PC-9 (cell line): Measurements from ENCODE around the gene OSCAR. TPM values are rescaled to one million over a fixed set of nuclear protein-coding genes. Genes with fewer than 3 reads are reported as not detected.

Experiments
- BruUV-seq: library from RNA; stranded (reverse); fragments of 400-500 nt; replicated peaks from 2 replicates; lab custom pipeline; 2021; lab: Mats Ljungman, UMichigan
- CTCF ChIA-PET: fragments of 300-600 bp; sonication (Branson Sonifier 250); formaldehyde crosslinking; loops from one replicate; lab custom pipeline; 2022; ENCODE audit warnings: antibody characterized with exemption; lab: Charles Lee
- POLR2A ChIA-PET: fragments of 300-600 bp; sonication (Branson Sonifier 250); formaldehyde crosslinking; loops from one replicate; lab custom pipeline; 2022; ENCODE audit warnings: antibody characterized with exemption; ENCODE audit not compliant: unreplicated experiment; lab: Charles Lee
- DNase-seq, 2 experiments: peaks; one replicate each; pipeline versions ENCODE4 v3.0.0 to v3.0.0-alpha.2; 2015 to 2022; ENCODE audit warnings: mixed read lengths in 1 of 2
- H2AFZ ChIP-seq: fragments of 200-600 bp; sonication (generic); 2 replicates; pipeline ENCODE4 v1.8.1; 2017; ENCODE audit warnings: antibody characterized with exemption
- H3F3A ChIP-seq: fragments of 200-600 bp; sonication (generic); 2 replicates; pipeline ENCODE4 v1.8.1; 2017; ENCODE audit warnings: antibody characterized with exemption, mild to moderate bottlenecking, low read depth; ENCODE audit not compliant: insufficient read depth
- H3K27ac ChIP-seq: fragments of 200-600 bp; sonication (generic); 2 replicates; pipeline ENCODE4 v1.6.1; 2016; ENCODE audit warnings: mixed run types
- H3K27me3 ChIP-seq: fragments of 200-600 bp; sonication (generic); 2 replicates; pipeline ENCODE4 v1.6.1; 2016; ENCODE audit warnings: low read depth, mixed run types; ENCODE audit not compliant: insufficient read depth
- H3K36me3 ChIP-seq: fragments of 200-600 bp; sonication (generic); 2 replicates; pipeline ENCODE4 v1.6.1; 2016; ENCODE audit warnings: low read depth, mixed run types
- H3K4me1 ChIP-seq: fragments of 200-600 bp; sonication (generic); replicated peaks from 2 replicates; pipeline ENCODE4 v1.6.1; 2016; ENCODE audit warnings: mixed run types; ENCODE audit not compliant: insufficient read depth
- H3K4me2 ChIP-seq: fragments of 200-600 bp; sonication (generic); 2 replicates; pipeline ENCODE4 v1.6.1; 2017; ENCODE audit warnings: mixed run types
- H3K4me3 ChIP-seq: fragments of 200-600 bp; sonication (generic); 2 replicates; pipeline ENCODE4 v1.6.1; 2016; ENCODE audit warnings: mixed run types
- H3K79me2 ChIP-seq: fragments of 200-600 bp; sonication (generic); 2 replicates; pipeline ENCODE4 v1.6.1; 2017; ENCODE audit warnings: low read depth, mixed run types
- H3K9me2 ChIP-seq: fragments of 200-600 bp; sonication (generic); 2 replicates; pipeline ENCODE4 v1.8.1; 2017; ENCODE audit warnings: mild to moderate bottlenecking; ENCODE audit not compliant: insufficient read depth
- H3K9me3 ChIP-seq: fragments of 200-600 bp; sonication (generic); 2 replicates; pipeline ENCODE4 v1.8.1; 2016; ENCODE audit warnings: low read depth; ENCODE audit not compliant: insufficient read depth
- H4K20me1 ChIP-seq: fragments of 200-600 bp; sonication (generic); 2 replicates; pipeline ENCODE4 v1.8.1; 2017; ENCODE audit not compliant: insufficient read depth
- CTCF ChIP-seq: fragments of 200-600 bp; sonication (generic); conservative IDR thresholded peaks from 2 replicates; pipeline ENCODE4 v1.6.1; 2017; ENCODE audit warnings: mixed run types, antibody characterized with exemption, mild to moderate bottlenecking, moderate library complexity
- EZH2 ChIP-seq: fragments of 200-600 bp; sonication (generic); IDR thresholded peaks from 2 replicates; pipeline ENCODE4 v1.8.0; 2017; ENCODE audit warnings: antibody characterized with exemption, low read depth
- intact Hi-C: fragments of 100-400 bp; cut with micrococcal nuclease; formaldehyde crosslinking; loops from one replicate; pipeline ENCODE4 v1.10.0; 2022; ENCODE audit not compliant: unreplicated experiment
- total RNA-seq: library from RNA; stranded (reverse); gene quantifications from 2 replicates; pipeline ENCODE4 v1.2.3, GENCODE V29; 2021

Gene OSCAR
- total RNA-seq, 1 experiment from 2014 or later, result 0.87 TPM

- peaks cover 26% of the 10 kb centered on the region; the same call in 1 of the 2 replicates for H3K4me1 ChIP-seq
- BruUV-seq, result no TSS peak
- DNase-seq, result peak; percentile 100
- peaks cover 8% of the 10 kb centered on the region for H3K36me3 ChIP-seq
- peak overlapping the region; percentile 82 for H3K27ac ChIP-seq
- ChIA-PET CTCF (interaction anchor here (0.5 to 1.4 kb wide), 9 partner anchors 52 to 344 kb away, joined by 3 to 21 read pairs (median 7); partner anchors contain the start of gene MBOAT7), POLR2A (interaction anchor here (0.5 to 1.7 kb wide), 31 partner anchors 11 to 1872 kb away, joined by 3 to 36 read pairs (median 6); partner anchors contain the start of genes LENG1, LENG8, MBOAT7 and MYADM)
- no peaks in the 10 kb centered on the region for H3K9me2 ChIP-seq
- H3K9me3 ChIP-seq, result no peaks in the 10 kb centered on the region
- intact Hi-C loops, result loop anchor here (1.0 to 2.0 kb wide), 7 partner anchors 22 to 311 kb away; partner anchors contain the start of genes LENG1, MYADM and NDUFA3
- no peaks in the 10 kb centered on the region for H3K27me3 ChIP-seq
- peaks cover 23% of the 10 kb centered on the region for H3F3A ChIP-seq
- H3K79me2 ChIP-seq, result peaks cover 44% of the 10 kb centered on the region
- peak overlapping the region; percentile 83 for H3K4me3 ChIP-seq
- peaks cover 35% of the 10 kb centered on the region for H4K20me1 ChIP-seq
- TF ChIP-seq CTCF (no peak), EZH2 (no peak)
- H3K4me2 ChIP-seq, result peak overlapping the region; percentile 97
- H2AFZ ChIP-seq, result peak overlapping the region; percentile 90
These were observed 36.5 kb upstream of the OSCAR start for GRCh38 chr19:54136864-54137698.

GRCh38 chr19:54136086-54136863 is 35.7 kb upstream of the OSCAR start:
- peak overlapping the region; percentile 97 for H3K4me2 ChIP-seq
- peak overlapping the region; percentile 90 for H2AFZ ChIP-seq
- H3K27ac ChIP-seq, result peak overlapping the region; percentile 46
- H3K9me3 ChIP-seq, result no peaks in the 10 kb centered on the region
- H3K4me1 ChIP-seq, result peaks cover 26% of the 10 kb centered on the region; the same call in 1 of the 2 replicates
- DNase-seq, result peak in 1 of 2 experiments; percentile 18
- H3K36me3 ChIP-seq, result peaks cover 1% of the 10 kb centered on the region
- CTCF ChIA-PET, result interaction anchor here (0.7 to 1.4 kb wide), 4 partner anchors 53 to 343 kb away, joined by 3 to 21 read pairs (median 11); partner anchors contain the start of gene MBOAT7
- BruUV-seq, result TSS peak; percentile 95
- peak overlapping the region; percentile 69 for H3K4me3 ChIP-seq
- POLR2A ChIA-PET, result interaction anchor here (0.6 to 1.7 kb wide), 18 partner anchors 12 to 1451 kb away, joined by 4 to 36 read pairs (median 7); partner anchors contain the start of genes LENG1, LENG8, MBOAT7 and MYADM
- no peaks in the 10 kb centered on the region for H3K27me3 ChIP-seq
- TF ChIP-seq CTCF (no peak), EZH2 (no peak)
- intact Hi-C loops, result loop anchor here (2.0 kb wide), 1 partner anchor 155 kb away; no protein-coding TSS in a partner anchor
- H3K79me2 ChIP-seq, result peaks cover 36% of the 10 kb centered on the region
- peaks cover 27% of the 10 kb centered on the region for H4K20me1 ChIP-seq
- peaks cover 23% of the 10 kb centered on the region for H3F3A ChIP-seq
- H3K9me2 ChIP-seq, result no peaks in the 10 kb centered on the region
